GM19372 (cell line): ENCODE results near the gene SLC25A47.
"Not testable (repeated sequence)": the region's sequence is repeated elsewhere in the genome, so short reads cannot be mapped to it uniquely, and the experiment has no call there.

Source experiments
- ATAC-seq: cut with Tn5 transposase; IDR thresholded peaks from one replicate; pipeline ENCODE4 v1.9.1; 2021; ENCODE audit warnings: mild to moderate bottlenecking, low read depth, moderate library complexity; ENCODE audit not compliant: unreplicated experiment

Gene SLC25A47

GRCh38 chr14:100342826-100343225 lies 19.7 kb downstream of the SLC25A47 start:
- not testable (repeated sequence) for ATAC-seq

GRCh38 chr14:100344657-100345056 lies 21.5 kb downstream of the SLC25A47 start:
- not testable (repeated sequence) for ATAC-seq

- no peak for ATAC-seq
Measured at GRCh38 chr14:100345711-100346110, 22.6 kb downstream of the SLC25A47 start.

- no peak for ATAC-seq
Measured at GRCh38 chr14:100346306-100347091, 23.4 kb downstream of the SLC25A47 start.

- ATAC-seq, result no peak
Measured at GRCh38 chr14:100348253-100348729, 25.2 kb downstream of the SLC25A47 start.

GRCh38 chr14:100348784-100349685 lies 25.9 kb downstream of the SLC25A47 start:
- ATAC-seq, result no peak

GRCh38 chr14:100350276-100350926 lies 27.3 kb downstream of the SLC25A47 start:
- no peak for ATAC-seq

- ATAC-seq, result no peak
Measured at GRCh38 chr14:100350986-100351385, 27.8 kb downstream of the SLC25A47 start.

- no peak for ATAC-seq
Measured at GRCh38 chr14:100358396-100358795, 35.3 kb downstream of the SLC25A47 start.

GRCh38 chr14:100359111-100359510 lies 36.0 kb downstream of the SLC25A47 start:
- no peak for ATAC-seq

GRCh38 chr14:100359881-100360280 lies 36.7 kb downstream of the SLC25A47 start:
- ATAC-seq, result no peak

GRCh38 chr14:100361626-100362025 lies 38.5 kb downstream of the SLC25A47 start:
- no peak for ATAC-seq

- ATAC-seq, result no peak
Measured at GRCh38 chr14:100362311-100362927, 39.3 kb downstream of the SLC25A47 start.

- no peak for ATAC-seq
Measured at GRCh38 chr14:100363053-100363452, 39.9 kb downstream of the SLC25A47 start.

GRCh38 chr14:100364403-100364802 lies 41.3 kb downstream of the SLC25A47 start:
- ATAC-seq, result no peak

GRCh38 chr14:100365741-100366140 lies 42.6 kb downstream of the SLC25A47 start:
- ATAC-seq, result no peak

GRCh38 chr14:100369019-100369418 lies 45.9 kb downstream of the SLC25A47 start:
- ATAC-seq, result no peak

- ATAC-seq, result no peak
Measured at GRCh38 chr14:100370003-100370402, 46.9 kb downstream of the SLC25A47 start.

GRCh38 chr14:100371773-100372172 lies 48.6 kb downstream of the SLC25A47 start:
- ATAC-seq, result no peak

GRCh38 chr14:100372357-100373048 lies 49.4 kb downstream of the SLC25A47 start:
- no peak for ATAC-seq
